ENCODE measurements around the gene RNF39. TPM values are rescaled to one million over a fixed set of nuclear protein-coding genes. Genes with fewer than 3 reads are reported as not detected.

Gene RNF39
- total RNA-seq, 4 donors from 2014 or later: 0.80 TPM; not detected in 3

GRCh38 chr6:30066577-30067459, 8.8 kb downstream of the RNF39 start, which contains the start of gene PPP1R11:
TSS of gene PPP1R11 (plus strand) at chr6:30067198. CDS start at chr6:30067411, 213 bp downstream.
- peak within 1 kb of the TSS; percentile 71 to 82 (median 76) for H3K4me3 ChIP-seq
- TF ChIP-seq POLR2A (IDR thresholded peaks at IDR 0.05): peak; percentile 90
- TF ChIP-seq, protein P1, sequence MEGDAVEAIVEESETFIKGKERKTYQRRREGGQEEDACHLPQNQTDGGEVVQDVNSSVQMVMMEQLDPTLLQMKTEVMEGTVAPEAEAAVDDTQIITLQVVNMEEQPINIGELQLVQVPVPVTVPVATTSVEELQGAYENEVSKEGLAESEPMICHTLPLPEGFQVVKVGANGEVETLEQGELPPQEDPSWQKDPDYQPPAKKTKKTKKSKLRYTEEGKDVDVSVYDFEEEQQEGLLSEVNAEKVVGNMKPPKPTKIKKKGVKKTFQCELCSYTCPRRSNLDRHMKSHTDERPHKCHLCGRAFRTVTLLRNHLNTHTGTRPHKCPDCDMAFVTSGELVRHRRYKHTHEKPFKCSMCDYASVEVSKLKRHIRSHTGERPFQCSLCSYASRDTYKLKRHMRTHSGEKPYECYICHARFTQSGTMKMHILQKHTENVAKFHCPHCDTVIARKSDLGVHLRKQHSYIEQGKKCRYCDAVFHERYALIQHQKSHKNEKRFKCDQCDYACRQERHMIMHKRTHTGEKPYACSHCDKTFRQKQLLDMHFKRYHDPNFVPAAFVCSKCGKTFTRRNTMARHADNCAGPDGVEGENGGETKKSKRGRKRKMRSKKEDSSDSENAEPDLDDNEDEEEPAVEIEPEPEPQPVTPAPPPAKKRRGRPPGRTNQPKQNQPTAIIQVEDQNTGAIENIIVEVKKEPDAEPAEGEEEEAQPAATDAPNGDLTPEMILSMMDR (IDR thresholded peaks at IDR 0.05): no peak
- peaks cover 0 to 4% of the 10 kb centered on the region in 2 donors for H3K27me3 ChIP-seq
- peak; percentile 98 to 99 (median 99) for DNase-seq
- no peaks in the 10 kb centered on the region for H3K9me3 ChIP-seq
- H3K4me1 ChIP-seq: peaks cover 0 to 30% (median 7%) of the 10 kb centered on the region in 4 donors
- H3K27ac ChIP-seq: peak within 1 kb of the TSS; percentile 89 to 97 (median 92)
- peaks cover 0 to 21% (median 0%) of the 10 kb centered on the region in 3 donors for H3K36me3 ChIP-seq

DNA sequence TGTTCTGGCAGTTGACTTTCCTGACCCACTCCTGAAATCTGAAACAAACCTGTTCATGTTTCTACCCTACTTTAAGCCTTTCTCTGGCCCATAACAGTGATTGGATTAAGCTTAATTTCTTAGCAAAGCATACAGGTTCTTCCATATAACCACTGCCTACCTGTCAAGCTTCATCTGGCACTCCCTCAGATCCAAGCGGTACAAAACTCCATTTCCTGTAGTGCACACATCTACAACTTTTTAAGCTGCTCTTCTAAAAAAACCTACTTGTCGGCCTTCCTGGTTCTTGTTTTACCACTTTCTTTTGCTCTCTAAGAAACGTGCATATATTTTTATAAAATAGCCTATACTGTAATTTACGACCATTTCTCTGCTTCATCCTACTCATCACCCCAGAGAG, 9.5 kb downstream of the RNF39 start:
- DNase-seq: no peak
- Histone ChIP-seq H3K27me3 (peaks cover 0 to 1% of the 10 kb centered on the region in 2 donors), H3K9me3 (no peaks in the 10 kb centered on the region), H3K4me1 (peaks cover 0 to 24% (median 7%) of the 10 kb centered on the region in 4 donors), H3K36me3 (peaks cover 0 to 21% (median 0%) of the 10 kb centered on the region in 3 donors), H3K4me3 (peak overlapping the region; percentile 71 to 82 (median 76)), H3K27ac (peak overlapping the region; percentile 89 to 97 (median 92))
- TF ChIP-seq POLR2A (IDR thresholded peaks at IDR 0.05): no peak
- TF ChIP-seq, protein P1 (IDR thresholded peaks at IDR 0.05): peak in 1 of 6 experiments; percentile 4

- DNase-seq: no peak
- Histone ChIP-seq H3K27ac (no peak overlapping the region), H3K9me3 (no peaks in the 10 kb centered on the region), H3K36me3 (peaks cover 0 to 7% (median 0%) of the 10 kb centered on the region in 3 donors), H3K4me3 (no peak overlapping the region), H3K4me1 (peaks cover 0 to 29% (median 11%) of the 10 kb centered on the region in 4 donors), H3K27me3 (no peaks in the 10 kb centered on the region)
- no peak for TF ChIP-seq POLR2A (IDR thresholded peaks at IDR 0.05)
- TF ChIP-seq, protein P1 (IDR thresholded peaks at IDR 0.05): no peak
Measured at GRCh38 chr6:30063315-30063714, 12.3 kb downstream of the RNF39 start.

GRCh38 chr6:30062471-30063178, 12.9 kb downstream of the RNF39 start:
- peaks cover 0 to 22% (median 7%) of the 10 kb centered on the region in 4 donors for H3K4me1 ChIP-seq
- peak overlapping the region in 3 of 4 donors; percentile 90 to 94 (median 91) for H3K27ac ChIP-seq
- H3K9me3 ChIP-seq: no peaks in the 10 kb centered on the region
- TF ChIP-seq, protein P1 (IDR thresholded peaks at IDR 0.05): no peak
- no peak for TF ChIP-seq POLR2A (IDR thresholded peaks at IDR 0.05)
- peaks cover 0 to 11% (median 0%) of the 10 kb centered on the region in 3 donors for H3K36me3 ChIP-seq
- no peaks in the 10 kb centered on the region for H3K27me3 ChIP-seq
- peak overlapping the region in 2 of 4 donors; percentile 79 to 90 for H3K4me3 ChIP-seq
- no peak for DNase-seq

DNA sequence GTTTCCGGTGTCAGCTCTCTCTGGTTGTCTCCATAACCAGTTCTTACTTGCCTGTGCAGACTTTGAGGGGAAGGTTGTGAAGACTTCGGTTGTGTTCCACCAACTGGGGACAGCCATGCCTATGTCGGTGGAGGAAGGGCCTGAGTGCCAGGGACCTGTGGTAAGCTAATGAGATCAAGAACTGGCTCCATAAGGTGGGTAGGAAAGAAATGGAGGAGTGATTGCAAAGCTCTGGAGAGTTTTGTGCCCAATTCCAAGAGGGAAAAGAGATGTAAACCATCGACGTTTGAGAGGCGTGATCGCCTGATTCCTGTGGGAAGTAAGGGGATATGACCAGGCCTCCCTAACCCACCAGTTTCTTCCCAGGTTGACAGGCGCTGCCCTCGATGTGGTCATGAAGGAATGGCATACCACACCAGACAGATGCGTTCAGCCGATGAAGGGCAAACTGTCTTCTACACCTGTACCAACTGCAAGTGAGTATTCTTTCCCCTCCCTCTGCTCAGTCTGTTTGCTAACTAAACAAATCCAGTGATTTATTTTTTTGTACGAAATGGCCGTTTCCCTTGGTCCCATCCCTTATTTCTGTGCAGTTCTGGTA, 13.6 kb downstream of the RNF39 start:
- Histone ChIP-seq H3K9me3 (no peaks in the 10 kb centered on the region), H3K27me3 (no peaks in the 10 kb centered on the region), H3K27ac (peak overlapping the region; percentile 90 to 94 (median 90)), H3K4me3 (peak overlapping the region; percentile 51 to 90 (median 74)), H3K4me1 (peaks cover 0 to 19% (median 5%) of the 10 kb centered on the region in 4 donors), H3K36me3 (peaks cover 0 to 18% (median 0%) of the 10 kb centered on the region in 3 donors)
- DNase-seq: peak in 1 of 3 donors; percentile 45
- TF ChIP-seq POLR2A (IDR thresholded peaks at IDR 0.05): no peak
- TF ChIP-seq, protein P1 (IDR thresholded peaks at IDR 0.05): no peak
